ENCODE data around the gene TRPM5.

GRCh38 chr11:2397005-2397404 lies 47.3 kb downstream of the TRPM5 start:
- TF ChIP-seq, protein P1, sequence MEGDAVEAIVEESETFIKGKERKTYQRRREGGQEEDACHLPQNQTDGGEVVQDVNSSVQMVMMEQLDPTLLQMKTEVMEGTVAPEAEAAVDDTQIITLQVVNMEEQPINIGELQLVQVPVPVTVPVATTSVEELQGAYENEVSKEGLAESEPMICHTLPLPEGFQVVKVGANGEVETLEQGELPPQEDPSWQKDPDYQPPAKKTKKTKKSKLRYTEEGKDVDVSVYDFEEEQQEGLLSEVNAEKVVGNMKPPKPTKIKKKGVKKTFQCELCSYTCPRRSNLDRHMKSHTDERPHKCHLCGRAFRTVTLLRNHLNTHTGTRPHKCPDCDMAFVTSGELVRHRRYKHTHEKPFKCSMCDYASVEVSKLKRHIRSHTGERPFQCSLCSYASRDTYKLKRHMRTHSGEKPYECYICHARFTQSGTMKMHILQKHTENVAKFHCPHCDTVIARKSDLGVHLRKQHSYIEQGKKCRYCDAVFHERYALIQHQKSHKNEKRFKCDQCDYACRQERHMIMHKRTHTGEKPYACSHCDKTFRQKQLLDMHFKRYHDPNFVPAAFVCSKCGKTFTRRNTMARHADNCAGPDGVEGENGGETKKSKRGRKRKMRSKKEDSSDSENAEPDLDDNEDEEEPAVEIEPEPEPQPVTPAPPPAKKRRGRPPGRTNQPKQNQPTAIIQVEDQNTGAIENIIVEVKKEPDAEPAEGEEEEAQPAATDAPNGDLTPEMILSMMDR (IDR thresholded peaks at IDR 0.05): no peak
- TF ChIP-seq POLR2A (IDR thresholded peaks at IDR 0.05): no peak
